A673 (cell line): ENCODE data around the gene SPTBN4.
"Not testable (repeated sequence)": the region's sequence is repeated elsewhere in the genome, so short reads cannot be mapped to it uniquely, and the experiment has no call there.

Source experiments
- EZH2 ChIP-seq: fragments of 200-600 bp; sonication (generic); IDR thresholded peaks from 2 replicates; pipeline ENCODE4 v1.6.1; 2017; ENCODE audit warnings: borderline replicate concordance, low read depth, mild to moderate bottlenecking, mixed read lengths, antibody characterized with exemption, low read length; ENCODE audit not compliant: poor library complexity, severe bottlenecking
- TF ChIP-seq, protein P1 (sequence below): fragments of 300-800, 200-600 bp; sonication (generic); conservative IDR thresholded peaks from 2 replicates; pipeline ENCODE4 v1.5.1; 2017; ENCODE audit warnings: low read depth, mild to moderate bottlenecking, antibody characterized with exemption, low read length, moderate library complexity, mixed read lengths

- TF ChIP-seq, protein P1, sequence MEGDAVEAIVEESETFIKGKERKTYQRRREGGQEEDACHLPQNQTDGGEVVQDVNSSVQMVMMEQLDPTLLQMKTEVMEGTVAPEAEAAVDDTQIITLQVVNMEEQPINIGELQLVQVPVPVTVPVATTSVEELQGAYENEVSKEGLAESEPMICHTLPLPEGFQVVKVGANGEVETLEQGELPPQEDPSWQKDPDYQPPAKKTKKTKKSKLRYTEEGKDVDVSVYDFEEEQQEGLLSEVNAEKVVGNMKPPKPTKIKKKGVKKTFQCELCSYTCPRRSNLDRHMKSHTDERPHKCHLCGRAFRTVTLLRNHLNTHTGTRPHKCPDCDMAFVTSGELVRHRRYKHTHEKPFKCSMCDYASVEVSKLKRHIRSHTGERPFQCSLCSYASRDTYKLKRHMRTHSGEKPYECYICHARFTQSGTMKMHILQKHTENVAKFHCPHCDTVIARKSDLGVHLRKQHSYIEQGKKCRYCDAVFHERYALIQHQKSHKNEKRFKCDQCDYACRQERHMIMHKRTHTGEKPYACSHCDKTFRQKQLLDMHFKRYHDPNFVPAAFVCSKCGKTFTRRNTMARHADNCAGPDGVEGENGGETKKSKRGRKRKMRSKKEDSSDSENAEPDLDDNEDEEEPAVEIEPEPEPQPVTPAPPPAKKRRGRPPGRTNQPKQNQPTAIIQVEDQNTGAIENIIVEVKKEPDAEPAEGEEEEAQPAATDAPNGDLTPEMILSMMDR, result not testable (repeated sequence)
- TF ChIP-seq EZH2, result not testable (repeated sequence)
Observed at GRCh38 chr19:40475878-40476644, 9.3 kb downstream of the SPTBN4 start.
